ENCODE measurements around the gene CDKN2D.

DNA sequence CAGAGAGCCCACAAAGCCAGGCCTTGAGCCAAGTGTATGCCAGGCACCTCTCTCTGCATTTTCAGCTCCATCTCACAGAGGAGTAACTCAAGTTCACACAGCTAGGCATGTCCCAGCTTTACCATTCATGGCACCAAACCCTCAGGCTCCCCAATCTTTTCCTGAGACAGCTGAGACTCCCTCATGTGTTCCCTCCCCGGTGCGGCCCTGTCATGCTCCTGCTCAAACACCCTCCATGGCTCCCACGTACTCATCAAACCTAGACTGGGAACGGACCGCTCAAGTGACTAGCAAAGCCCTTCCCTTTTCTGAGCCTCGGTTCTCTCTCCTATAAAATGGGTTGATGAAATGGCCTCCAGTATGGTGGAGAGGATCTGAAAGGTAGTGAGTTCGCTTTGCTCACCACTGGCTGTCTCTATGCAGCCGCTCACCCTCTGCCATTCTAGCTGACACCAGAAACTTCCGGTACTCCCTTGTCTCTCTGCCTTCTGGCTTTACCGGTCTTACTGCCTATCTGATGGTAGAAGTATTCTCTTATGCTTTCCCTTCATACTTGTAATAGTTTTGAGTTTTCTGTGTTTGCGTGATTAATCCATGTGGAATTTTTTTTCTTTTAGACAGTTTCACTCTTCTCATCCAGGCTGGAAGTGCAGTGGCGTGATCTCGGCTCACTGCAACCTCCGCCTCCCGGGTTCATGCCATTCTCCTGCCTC lies 48.8 kb upstream of the CDKN2D start:
- TF ChIP-seq POLR2AphosphoS5 (IDR thresholded peaks at IDR 0.05; ENCODE audit: borderline replicate concordance, low read depth, low read length) = no peak
- no peak for TF ChIP-seq EZH2 (IDR thresholded peaks at IDR 0.05)
